Trophoblast cell (in vitro differentiated cells and primary cell): ENCODE data around the gene KANK3.
"Not testable (repeated sequence)": the region's sequence is repeated elsewhere in the genome, so short reads cannot be mapped to it uniquely, and the experiment has no call there.

Source experiments
- DNase-seq, 2 donors: peaks; one replicate each; pipeline ENCODE4 v3.0.0-alpha.2; 2016
- H2AFZ ChIP-seq: 2 replicates; pipeline ENCODE4 v1.6.1; 2013; ENCODE audit warnings: low read length, moderate library complexity, mild to moderate bottlenecking; ENCODE audit not compliant: insufficient read depth, poor library complexity
- H2AK5ac ChIP-seq: 2 replicates; pipeline ENCODE4 v1.6.1; 2013; ENCODE audit warnings: mild to moderate bottlenecking, low read length
- H2BK120ac ChIP-seq: 2 replicates; pipeline ENCODE4 v1.6.1; 2013; ENCODE audit warnings: low read length, mild to moderate bottlenecking, moderate library complexity; ENCODE audit not compliant: insufficient read depth, poor library complexity
- H2BK12ac ChIP-seq: 2 replicates; pipeline ENCODE4 v1.6.1; 2013; ENCODE audit warnings: mild to moderate bottlenecking, low read length, moderate library complexity
- H2BK5ac ChIP-seq: 2 replicates; pipeline ENCODE4 v1.6.1; 2013; ENCODE audit warnings: low read length, low read depth, moderate library complexity, mild to moderate bottlenecking; ENCODE audit not compliant: poor library complexity
- H3K14ac ChIP-seq: 2 replicates; pipeline ENCODE4 v1.6.1; 2013; ENCODE audit warnings: mild to moderate bottlenecking, low read length
- H3K18ac ChIP-seq: 2 replicates; pipeline ENCODE4 v1.6.1; 2013; ENCODE audit warnings: mild to moderate bottlenecking, low read length
- H3K23ac ChIP-seq: 2 replicates; pipeline ENCODE4 v1.6.1; 2013; ENCODE audit warnings: low read length
- H3K27ac ChIP-seq: 2 replicates; pipeline ENCODE4 v1.5.1; 2013; ENCODE audit warnings: low read depth, mild to moderate bottlenecking, inconsistent platforms, low read length, moderate library complexity
- H3K27me3 ChIP-seq: 2 replicates; pipeline ENCODE4 v1.6.1; 2013; ENCODE audit warnings: inconsistent platforms, mild to moderate bottlenecking, low read length, moderate library complexity; ENCODE audit not compliant: insufficient read depth
- H3K36me3 ChIP-seq, 2 experiments: 1 replicate in 1 of 2; 2 replicates in 1 of 2; pipeline ENCODE4 v1.6.1; 2013; ENCODE audit warnings: low read length in 2 of 2, mild to moderate bottlenecking in 2 of 2, moderate library complexity in 1 of 2; ENCODE audit not compliant: insufficient read depth in 2 of 2, control insufficient read depth in 1 of 2
- H3K4ac ChIP-seq: 2 replicates; pipeline ENCODE4 v1.6.1; 2013; ENCODE audit warnings: low read depth, mild to moderate bottlenecking, low read length, moderate library complexity
- H3K4me1 ChIP-seq, 2 experiments: 1 replicate in 1 of 2; 2 replicates in 1 of 2; pipeline ENCODE4 v1.6.1; 2013; ENCODE audit warnings: low read length in 2 of 2, mild to moderate bottlenecking in 2 of 2, moderate library complexity in 1 of 2; ENCODE audit not compliant: insufficient read depth in 2 of 2, control insufficient read depth in 1 of 2
- H3K4me2 ChIP-seq: 2 replicates; pipeline ENCODE4 v1.6.1; 2013; ENCODE audit warnings: inconsistent platforms, mild to moderate bottlenecking, low read length, moderate library complexity
- H3K4me3 ChIP-seq: 2 replicates; pipeline ENCODE4 v1.5.1; 2013; ENCODE audit warnings: mild to moderate bottlenecking, low read depth, low read length, inconsistent platforms
- H3K79me1 ChIP-seq: one replicate; pipeline ENCODE4 v1.6.1; 2013; ENCODE audit warnings: low read length
- H3K79me2 ChIP-seq: 2 replicates; pipeline ENCODE4 v1.6.1; 2013; ENCODE audit warnings: low read length, mild to moderate bottlenecking; ENCODE audit not compliant: control insufficient read depth, insufficient read depth, poor library complexity
- H3K9ac ChIP-seq: 2 replicates; pipeline ENCODE4 v1.6.1; 2013; ENCODE audit warnings: mild to moderate bottlenecking, low read length
- H3K9me3 ChIP-seq: 2 replicates; pipeline ENCODE4 v1.6.1; 2013; ENCODE audit warnings: low read depth, mild to moderate bottlenecking, control low read depth, inconsistent platforms, low read length; ENCODE audit not compliant: insufficient read depth
- H4K12ac ChIP-seq: 2 replicates; pipeline ENCODE4 v1.6.1; 2013; ENCODE audit warnings: low read depth, mild to moderate bottlenecking, low read length, moderate library complexity
- H4K8ac ChIP-seq: 2 replicates; pipeline ENCODE4 v1.6.1; 2013; ENCODE audit warnings: low read depth, mild to moderate bottlenecking, low read length, moderate library complexity
- H4K91ac ChIP-seq: one replicate; pipeline ENCODE4 v1.6.1; 2013; ENCODE audit warnings: low read depth, mild to moderate bottlenecking, low read length, moderate library complexity
- WGBS: extraction: QIAGEN DNeasy Blood & Tissue Kit; methylation state at CpG from one replicate; pipeline ENCODE4 v1.1.7; 2013; ENCODE audit warnings: missing lambda C conversion rate; ENCODE audit not compliant: insufficient read length, insufficient coverage; ENCODE audit errors: extremely low coverage; 5-methylcytosine and 5-hydroxymethylcytosine counted together

The KANK3 gene

DNA sequence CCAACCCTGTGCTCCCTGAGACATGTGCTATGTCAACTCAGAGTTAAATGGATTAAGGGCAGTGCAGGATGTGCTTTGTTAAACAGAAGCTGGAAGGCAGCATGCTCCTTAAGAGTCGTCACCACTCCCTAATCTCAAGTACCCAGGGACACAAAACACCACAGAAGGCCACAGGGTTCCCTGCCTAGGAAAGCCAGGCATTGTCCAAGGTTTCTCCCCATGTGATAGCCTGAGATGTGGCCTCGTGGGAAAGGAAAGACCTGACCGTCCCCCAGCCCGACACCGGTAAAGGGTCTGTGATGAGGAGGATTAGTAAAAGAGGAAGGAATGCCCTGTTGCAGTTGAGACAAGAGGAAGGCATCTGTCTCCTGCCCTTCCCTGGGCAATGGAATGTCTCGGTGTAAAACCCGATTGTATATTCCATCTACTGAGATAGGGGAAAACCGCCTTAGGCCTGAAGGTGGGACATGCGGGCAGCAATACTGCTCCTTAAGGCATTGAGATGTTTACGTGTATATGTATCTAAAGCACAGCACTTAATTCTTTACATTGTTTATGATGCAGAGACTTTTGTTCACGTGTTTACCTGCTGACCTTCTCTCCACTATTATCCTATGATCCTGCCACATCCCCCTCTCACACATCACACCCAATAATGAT lies 28.0 kb downstream of the KANK3 start:
- H3K14ac ChIP-seq, H2AK5ac ChIP-seq, H3K23ac ChIP-seq, H3K79me2 ChIP-seq, H3K4me2 ChIP-seq, H2BK5ac ChIP-seq, H3K79me1 ChIP-seq, H2AFZ ChIP-seq, H3K27me3 ChIP-seq, H3K27ac ChIP-seq, H4K8ac ChIP-seq, H4K91ac ChIP-seq, H3K18ac ChIP-seq, H2BK120ac ChIP-seq, H3K9ac ChIP-seq, H4K12ac ChIP-seq, H3K4me3 ChIP-seq, H2BK12ac ChIP-seq, H3K9me3 ChIP-seq, H3K4ac ChIP-seq, H3K4me1 ChIP-seq: not testable (repeated sequence)
- peak; percentile 93 to 97 for DNase-seq
- no CpG with 5 or more reads among the region's 11 CpGs for WGBS
- H3K36me3 ChIP-seq = peaks cover 39 to 45% of the 10 kb centered on the region in 2 experiments

DNA sequence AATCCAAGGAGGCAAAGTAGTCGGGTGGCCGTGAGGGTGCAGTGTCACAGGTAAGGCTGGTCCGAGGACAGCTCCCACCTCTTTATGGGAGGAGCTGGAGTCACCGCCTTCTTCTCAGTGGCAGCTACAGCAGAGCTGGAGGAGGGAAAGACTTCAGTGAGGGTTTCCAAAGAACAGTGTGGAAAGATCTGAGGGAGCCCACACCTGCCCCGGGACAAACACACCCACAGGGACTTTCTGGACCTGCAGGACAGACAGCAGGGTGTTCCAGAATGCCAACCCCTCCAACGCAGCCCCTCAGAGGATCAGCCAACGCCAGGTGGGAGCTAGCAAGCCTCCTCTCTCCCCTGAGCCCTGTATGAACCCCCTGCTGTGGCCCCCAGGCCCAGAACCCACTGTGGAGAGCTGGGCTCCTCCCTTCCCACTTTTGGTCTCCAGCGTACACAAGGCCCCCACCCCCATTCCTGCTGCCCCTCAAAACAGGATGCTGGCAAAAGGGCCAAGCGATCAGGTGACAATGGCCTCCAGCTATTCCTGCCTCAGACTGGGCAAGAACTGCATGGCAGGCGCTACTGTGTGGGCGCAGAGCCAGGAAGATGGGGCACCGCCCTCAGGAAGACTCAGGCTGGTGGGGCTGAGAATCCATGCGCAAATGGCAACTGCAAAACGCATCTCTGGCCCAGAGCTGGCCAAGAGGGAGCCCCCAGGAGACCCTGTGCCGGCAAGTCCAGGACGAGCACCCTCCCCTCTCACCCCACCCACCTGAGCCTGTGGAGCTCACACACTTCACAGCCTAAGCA lies 31.4 kb downstream of the KANK3 start:
- Histone ChIP-seq H2BK12ac (no peak overlapping the region), H3K18ac (no peak overlapping the region), H3K4me3 (no peak overlapping the region), H2AK5ac (no peak overlapping the region), H3K14ac (no peak overlapping the region), H4K91ac (no peak overlapping the region), H2BK120ac (no peak overlapping the region), H3K79me2 (no peaks in the 10 kb centered on the region), H3K4me1 (peaks cover 8 to 9% of the 10 kb centered on the region in 2 experiments), H3K27me3 (no peaks in the 10 kb centered on the region), H3K9me3 (no peaks in the 10 kb centered on the region), H3K23ac (no peak overlapping the region), H3K4me2 (no peak overlapping the region), H3K79me1 (peaks cover 2% of the 10 kb centered on the region), H2BK5ac (no peak overlapping the region), H2AFZ (no peak overlapping the region), H3K27ac (no peak overlapping the region), H3K4ac (no peak overlapping the region), H4K12ac (no peak overlapping the region), H3K9ac (no peak overlapping the region), H3K36me3 (peaks cover 44 to 50% of the 10 kb centered on the region in 2 experiments), H4K8ac (no peak overlapping the region)
- peak in 1 of 2 donors; percentile 32 for DNase-seq
- WGBS = no CpG with 5 or more reads among the region's 16 CpGs

DNA sequence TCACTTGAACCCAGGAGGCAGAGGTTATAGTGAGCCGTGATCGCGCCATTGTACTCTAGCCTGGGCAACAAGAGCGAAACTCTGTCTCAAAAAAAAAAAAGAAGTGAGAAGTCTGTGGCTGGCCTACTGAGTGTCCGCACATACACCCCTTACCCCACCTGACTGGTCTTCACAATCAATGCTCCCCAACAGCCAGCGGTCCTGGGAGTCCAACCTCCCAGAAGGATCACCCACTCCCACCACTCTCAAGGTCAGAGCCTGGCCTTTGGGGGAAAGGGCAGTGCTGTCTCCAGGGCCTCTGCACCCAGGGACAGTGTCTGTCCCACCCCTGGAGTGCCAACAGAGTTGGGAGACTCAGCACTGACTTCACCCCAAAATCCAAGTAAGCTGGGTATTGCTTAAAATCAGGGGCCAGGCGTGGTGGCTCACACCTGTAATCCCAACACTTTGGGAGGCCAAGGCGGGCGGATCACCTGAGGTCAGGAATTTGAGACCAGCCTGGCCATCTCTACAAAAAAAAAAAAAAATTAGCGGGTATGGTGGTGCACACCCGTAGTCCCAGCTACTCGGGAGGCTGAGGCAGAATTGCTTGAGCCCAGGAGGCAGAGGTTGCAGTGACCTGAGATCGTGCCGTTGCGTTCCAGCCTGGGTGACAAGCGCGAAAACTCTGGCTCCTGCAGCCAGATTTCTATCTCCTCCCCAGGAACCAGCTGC lies 32.6 kb downstream of the KANK3 start:
- no peak overlapping the region for H3K4me3 ChIP-seq
- DNase-seq = no peak
- H3K4me1 ChIP-seq = peaks cover 8 to 11% of the 10 kb centered on the region in 2 experiments
- H4K91ac ChIP-seq = no peak overlapping the region
- no CpG with 5 or more reads among the region's 17 CpGs for WGBS
- no peak overlapping the region for H3K9ac ChIP-seq
- no peaks in the 10 kb centered on the region for H3K79me2 ChIP-seq
- no peak overlapping the region for H2BK120ac ChIP-seq
- H3K14ac ChIP-seq = no peak overlapping the region
- H3K79me1 ChIP-seq = peaks cover 2% of the 10 kb centered on the region
- no peaks in the 10 kb centered on the region for H3K9me3 ChIP-seq
- H3K23ac ChIP-seq = no peak overlapping the region
- H2BK12ac ChIP-seq = no peak overlapping the region
- no peak overlapping the region for H3K4ac ChIP-seq
- no peak overlapping the region for H3K27ac ChIP-seq
- no peak overlapping the region for H4K12ac ChIP-seq
- H3K27me3 ChIP-seq = no peaks in the 10 kb centered on the region
- H2AK5ac ChIP-seq = no peak overlapping the region
- no peak overlapping the region for H3K18ac ChIP-seq
- no peak overlapping the region for H4K8ac ChIP-seq
- H3K36me3 ChIP-seq = peaks cover 36 to 41% of the 10 kb centered on the region in 2 experiments
- no peak overlapping the region for H2AFZ ChIP-seq
- H2BK5ac ChIP-seq = no peak overlapping the region
- H3K4me2 ChIP-seq = no peak overlapping the region

DNA sequence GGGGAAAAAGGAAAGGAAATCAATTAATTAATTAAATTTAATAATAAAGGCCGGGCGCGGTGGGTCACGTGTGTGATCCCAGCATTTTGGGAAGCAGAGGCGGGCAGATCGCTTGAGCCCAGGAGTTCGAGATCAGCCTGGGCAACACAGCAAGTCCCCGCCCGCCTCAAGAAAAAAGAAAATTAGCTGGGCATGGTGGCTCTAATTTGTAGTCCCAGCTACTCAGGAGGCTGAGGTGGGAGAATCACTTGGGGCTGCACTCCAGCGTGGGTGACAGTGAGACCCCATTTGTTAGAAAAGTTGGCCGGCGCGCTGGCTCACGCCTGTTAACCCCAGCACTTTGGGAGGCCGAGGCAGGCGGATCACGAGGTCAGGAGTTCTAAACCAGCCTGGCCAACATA lies 34.2 kb downstream of the KANK3 start:
- Histone ChIP-seq H2BK120ac (no peak overlapping the region), H3K23ac (no peak overlapping the region), H3K79me1 (peaks cover 2% of the 10 kb centered on the region), H3K18ac (no peak overlapping the region), H4K8ac (no peak overlapping the region), H3K27ac (no peak overlapping the region), H3K9ac (no peak overlapping the region), H3K4me2 (peak overlapping the region; percentile 80), H3K4me3 (no peak overlapping the region), H3K36me3 (peaks cover 28 to 31% of the 10 kb centered on the region in 2 experiments), H3K4me1 (peaks cover 8 to 11% of the 10 kb centered on the region in 2 experiments), H2AK5ac (no peak overlapping the region), H2BK12ac (no peak overlapping the region), H3K27me3 (no peaks in the 10 kb centered on the region), H3K9me3 (peaks cover 2% of the 10 kb centered on the region), H2BK5ac (no peak overlapping the region), H3K79me2 (no peaks in the 10 kb centered on the region), H3K14ac (no peak overlapping the region), H4K91ac (no peak overlapping the region), H3K4ac (no peak overlapping the region), H4K12ac (no peak overlapping the region), H2AFZ (no peak overlapping the region)
- DNase-seq = no peak
- no CpG with 5 or more reads among the region's 17 CpGs for WGBS
